AG09309 (cell line): ENCODE data around the gene WASHC4.

ENCODE experiments used
- DNase-seq: peaks from one replicate; pipeline ENCODE4 v3.0.0-alpha.2; 2010; ENCODE audit warnings: low read depth
- H3K4me3 ChIP-seq: 2 replicates; pipeline ENCODE4 v1.5.1; 2011; ENCODE audit warnings: mild to moderate bottlenecking, low read depth, low read length, moderate library complexity; ENCODE audit not compliant: control insufficient read depth
- TF ChIP-seq, protein P1 (sequence below): IDR thresholded peaks from 2 replicates; pipeline ENCODE4 v1.5.1; 2011; ENCODE audit warnings: mild to moderate bottlenecking, low read depth, low read length, inconsistent platforms; ENCODE audit not compliant: insufficient read depth, control insufficient read depth; ENCODE audit errors: missing control alignments

Gene WASHC4

DNA sequence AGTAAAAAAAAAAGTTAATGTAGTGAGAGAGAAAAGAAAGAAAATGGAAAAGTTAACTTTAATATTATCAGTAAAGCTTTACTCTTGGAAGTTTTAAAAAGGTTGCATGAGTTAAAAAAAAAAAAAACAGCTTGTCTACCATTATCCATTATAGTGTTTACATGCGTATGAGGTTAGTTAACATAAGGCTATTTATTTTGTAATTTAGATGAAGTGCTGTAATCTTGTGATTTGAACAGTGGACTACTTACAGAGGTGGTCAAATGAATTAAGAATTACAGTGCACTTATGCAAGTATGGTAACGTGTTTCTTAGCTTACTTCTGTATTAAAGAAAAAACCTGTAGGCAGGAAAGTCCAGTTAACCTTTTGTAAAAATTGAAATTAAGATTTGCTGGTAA is 30.7 kb downstream of the WASHC4 start:
- DNase-seq = no peak
- TF ChIP-seq, protein P1, sequence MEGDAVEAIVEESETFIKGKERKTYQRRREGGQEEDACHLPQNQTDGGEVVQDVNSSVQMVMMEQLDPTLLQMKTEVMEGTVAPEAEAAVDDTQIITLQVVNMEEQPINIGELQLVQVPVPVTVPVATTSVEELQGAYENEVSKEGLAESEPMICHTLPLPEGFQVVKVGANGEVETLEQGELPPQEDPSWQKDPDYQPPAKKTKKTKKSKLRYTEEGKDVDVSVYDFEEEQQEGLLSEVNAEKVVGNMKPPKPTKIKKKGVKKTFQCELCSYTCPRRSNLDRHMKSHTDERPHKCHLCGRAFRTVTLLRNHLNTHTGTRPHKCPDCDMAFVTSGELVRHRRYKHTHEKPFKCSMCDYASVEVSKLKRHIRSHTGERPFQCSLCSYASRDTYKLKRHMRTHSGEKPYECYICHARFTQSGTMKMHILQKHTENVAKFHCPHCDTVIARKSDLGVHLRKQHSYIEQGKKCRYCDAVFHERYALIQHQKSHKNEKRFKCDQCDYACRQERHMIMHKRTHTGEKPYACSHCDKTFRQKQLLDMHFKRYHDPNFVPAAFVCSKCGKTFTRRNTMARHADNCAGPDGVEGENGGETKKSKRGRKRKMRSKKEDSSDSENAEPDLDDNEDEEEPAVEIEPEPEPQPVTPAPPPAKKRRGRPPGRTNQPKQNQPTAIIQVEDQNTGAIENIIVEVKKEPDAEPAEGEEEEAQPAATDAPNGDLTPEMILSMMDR = no peak
- H3K4me3 ChIP-seq = no peak overlapping the region

DNA sequence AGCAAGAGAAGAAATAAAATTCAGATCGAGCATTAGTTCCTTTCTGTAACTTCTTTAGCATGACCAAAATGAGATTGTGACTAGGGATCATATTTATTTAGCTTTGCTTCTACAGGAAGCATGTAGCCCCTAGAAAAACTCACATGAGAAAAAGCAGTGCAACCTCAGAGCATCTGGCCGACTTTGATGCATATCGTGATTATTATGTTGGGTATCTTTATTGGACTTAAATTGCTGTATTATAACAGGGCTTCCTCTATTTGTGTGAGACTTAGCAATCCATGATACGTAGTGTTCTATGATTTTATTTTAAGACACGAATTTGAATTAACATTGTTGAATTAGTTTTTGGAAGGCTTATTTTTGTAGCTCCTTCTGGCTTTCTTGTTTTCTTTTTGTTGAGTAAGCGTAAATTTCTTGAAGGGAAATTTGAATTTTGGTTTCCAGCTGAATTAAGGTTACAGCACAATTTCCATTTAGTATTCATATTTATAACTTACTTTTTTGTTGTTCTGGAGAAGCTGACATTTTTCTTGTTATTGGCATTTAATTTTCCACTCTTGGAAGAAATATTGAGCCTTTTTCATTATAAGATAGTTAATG is 33.9 kb downstream of the WASHC4 start:
- no peak for DNase-seq
- H3K4me3 ChIP-seq = no peak overlapping the region
- TF ChIP-seq, protein P1 = no peak

DNA sequence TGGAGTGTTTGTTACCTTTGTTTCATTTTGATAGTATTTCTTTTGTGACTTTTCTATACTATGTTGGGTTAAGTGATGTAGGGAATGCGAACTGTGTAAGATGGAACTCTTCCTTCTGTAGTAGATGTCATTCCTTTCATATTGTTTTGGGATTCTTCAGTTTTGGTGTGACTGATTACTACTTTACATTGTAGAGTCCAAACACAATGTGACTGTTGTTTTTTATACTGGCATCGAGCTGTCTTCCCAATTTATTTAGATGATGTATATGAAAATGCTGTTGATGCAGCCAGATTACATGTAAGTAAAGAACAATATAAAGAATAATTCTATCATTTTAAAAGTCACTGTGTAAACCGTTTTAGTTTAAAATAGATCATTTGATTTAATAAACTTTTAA is 34.7 kb downstream of the WASHC4 start:
- no peak for DNase-seq
- TF ChIP-seq, protein P1 = no peak
- H3K4me3 ChIP-seq = no peak overlapping the region

DNA sequence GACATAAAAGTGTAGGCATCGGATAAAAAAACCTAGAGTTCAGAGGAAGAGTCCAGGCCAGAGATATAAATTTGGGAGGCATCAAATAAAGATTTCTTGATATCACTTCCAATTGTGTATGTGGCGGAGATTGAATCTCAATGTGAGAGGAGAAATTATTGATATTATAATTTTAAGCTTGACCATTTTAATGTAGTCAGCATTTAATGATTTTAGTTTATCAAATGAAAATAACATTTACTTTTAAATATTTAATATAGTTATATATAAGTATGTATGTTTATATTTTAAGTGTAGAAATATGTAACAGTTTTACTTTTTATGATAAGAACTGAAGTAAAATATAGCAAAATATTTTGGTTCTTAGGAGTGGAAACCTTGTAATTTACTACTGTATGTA is 48.7 kb downstream of the WASHC4 start:
- TF ChIP-seq, protein P1 = no peak

DNA sequence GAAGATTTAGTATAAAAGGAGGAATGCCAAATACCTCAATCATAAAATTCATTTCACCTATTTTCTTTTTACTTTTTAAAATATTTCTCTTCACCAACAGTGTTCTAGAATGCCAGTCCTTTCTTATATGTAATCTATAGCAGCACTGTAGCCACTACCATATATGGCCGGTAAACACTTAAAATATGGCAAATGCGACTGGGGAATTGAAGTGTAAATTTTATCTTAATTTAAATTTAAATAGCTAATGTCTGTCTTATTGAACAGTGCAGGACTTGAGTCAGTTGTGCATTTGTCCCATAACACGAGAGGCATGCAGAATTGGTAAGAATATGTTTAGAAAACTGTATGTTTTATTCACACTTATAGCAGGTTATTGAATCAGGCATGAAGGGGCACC is 50.1 kb downstream of the WASHC4 start:
- no peak for DNase-seq
- no peak overlapping the region for H3K4me3 ChIP-seq
- TF ChIP-seq, protein P1 = no peak

More for the DNA sequence above, 48.7 kb downstream of the WASHC4 start:
- no peak for DNase-seq
- H3K4me3 ChIP-seq = no peak overlapping the region

DNA sequence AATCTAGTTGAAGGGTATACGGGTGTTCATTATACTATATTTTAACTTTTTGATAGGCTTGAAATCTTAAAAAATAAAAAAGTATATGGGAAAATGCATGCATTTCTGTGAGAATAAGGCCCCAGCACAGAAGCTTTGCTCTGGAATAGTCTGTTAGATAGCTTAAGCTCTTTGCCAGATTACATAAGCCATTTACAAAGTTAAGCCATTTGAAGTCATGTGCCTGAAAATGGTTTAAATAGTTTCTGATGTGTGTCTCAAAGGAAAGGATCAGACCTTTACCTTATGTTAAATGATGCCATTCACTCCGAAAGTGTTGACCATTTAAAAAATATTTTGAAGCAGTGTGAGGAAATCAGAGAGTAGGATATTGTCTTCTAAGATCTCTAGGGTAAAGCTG is 51.3 kb downstream of the WASHC4 start:
- no peak overlapping the region for H3K4me3 ChIP-seq
- TF ChIP-seq, protein P1 = no peak
- DNase-seq = no peak

DNA sequence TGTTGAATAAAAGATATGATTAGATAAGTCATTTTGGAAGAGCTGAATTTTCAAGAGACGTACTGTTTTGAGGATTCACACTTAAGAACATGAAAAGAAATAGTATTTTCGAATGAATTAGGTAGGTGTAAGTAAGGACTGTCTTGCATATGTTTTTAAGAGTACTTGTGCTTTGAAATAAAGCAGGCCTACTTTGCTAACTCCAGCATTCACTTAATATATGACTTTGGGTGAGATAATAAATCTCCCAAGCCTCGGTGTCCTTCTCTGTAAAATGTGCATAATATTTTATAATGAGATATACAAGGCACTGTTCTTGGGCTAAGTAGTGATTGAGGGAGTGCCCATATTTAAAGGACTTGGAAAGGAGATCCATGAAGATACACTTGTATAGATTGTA is 54.6 kb downstream of the WASHC4 start:
- no peak for DNase-seq
- TF ChIP-seq, protein P1 = no peak
- H3K4me3 ChIP-seq = no peak overlapping the region
